Prostate gland (tissue), 2 donors: ENCODE data around the gene YIPF1. TPM values are rescaled to one million over a fixed set of nuclear protein-coding genes. Genes with fewer than 3 reads are reported as not detected.

Experiments
- DNase-seq: peaks from one replicate; pipeline ENCODE4 v3.0.0-alpha.2; 2019; ENCODE audit warnings: low spot score
- H3K27ac ChIP-seq, 2 donors: fragments of 200-600 bp; sonication (generic); 2 replicates each; pipeline ENCODE4 v1.5.1; 2017 to 2019
- H3K27me3 ChIP-seq: fragments of 200-600 bp; sonication (generic); replicated peaks from 2 replicates; pipeline ENCODE4 v1.5.1; 2019; ENCODE audit not compliant: insufficient read depth
- H3K36me3 ChIP-seq, 2 donors: fragments of 200-600 bp; sonication (generic); 1 replicate in 1 of 2; 2 replicates in 1 of 2; pipeline versions ENCODE4 v1.5.1 to v1.8.1; 2017 to 2019
- H3K4me1 ChIP-seq: fragments of 200-600 bp; sonication (generic); replicated peaks from 2 replicates; pipeline ENCODE4 v1.5.1; 2019
- H3K4me3 ChIP-seq, 2 donors: fragments of 200-600 bp; sonication (generic); 2 replicates each; pipeline ENCODE4 v1.5.1; 2017 to 2019
- H3K9me3 ChIP-seq: fragments of 200-600 bp; sonication (generic); 2 replicates; pipeline ENCODE4 v1.5.1; 2017
- POLR2A ChIP-seq: fragments of 450-650 bp; IDR thresholded peaks from one replicate; pipeline ENCODE4 v1.6.1; 2016; ENCODE audit warnings: antibody characterized with exemption, mild to moderate bottlenecking
- POLR2AphosphoS5 ChIP-seq: sonication (generic); formaldehyde crosslinking; IDR thresholded peaks from one replicate; pipeline ENCODE4 v1.6.1; 2017; ENCODE audit warnings: antibody characterized with exemption
- WGBS: methylation state at CpG from one replicate; pipeline ENCODE4 v1.1.5; 2018; 5-methylcytosine and 5-hydroxymethylcytosine counted together
- intact Hi-C: fragments of 100-400 bp; cut with DNase I; formaldehyde crosslinking; loops from one replicate; pipeline ENCODE4 v1.14.2; 2022
- total RNA-seq, 2 donors: library from RNA; depleted of rRNA; stranded (reverse); fragments of >200 nt; gene quantifications; one replicate each; pipeline ENCODE4 v1.1.0, GENCODE V29; 2016
- TF ChIP-seq, protein P1 (sequence below), 4 experiments: fragments of 200-600 bp in 2 of 4; fragments of 450-650 bp in 2 of 4; sonication (generic) in 2 of 4; IDR thresholded peaks; 1 replicate in 3 of 4; 2 replicates in 1 of 4; pipeline ENCODE4 v1.5.1; 2016 to 2019; ENCODE audit warnings: antibody characterized with exemption in 4 of 4, mild to moderate bottlenecking in 2 of 4, moderate library complexity in 2 of 4

The YIPF1 gene
- total RNA-seq, 2 donors from 2014 or later = 40.0 to 105 TPM

DNA sequence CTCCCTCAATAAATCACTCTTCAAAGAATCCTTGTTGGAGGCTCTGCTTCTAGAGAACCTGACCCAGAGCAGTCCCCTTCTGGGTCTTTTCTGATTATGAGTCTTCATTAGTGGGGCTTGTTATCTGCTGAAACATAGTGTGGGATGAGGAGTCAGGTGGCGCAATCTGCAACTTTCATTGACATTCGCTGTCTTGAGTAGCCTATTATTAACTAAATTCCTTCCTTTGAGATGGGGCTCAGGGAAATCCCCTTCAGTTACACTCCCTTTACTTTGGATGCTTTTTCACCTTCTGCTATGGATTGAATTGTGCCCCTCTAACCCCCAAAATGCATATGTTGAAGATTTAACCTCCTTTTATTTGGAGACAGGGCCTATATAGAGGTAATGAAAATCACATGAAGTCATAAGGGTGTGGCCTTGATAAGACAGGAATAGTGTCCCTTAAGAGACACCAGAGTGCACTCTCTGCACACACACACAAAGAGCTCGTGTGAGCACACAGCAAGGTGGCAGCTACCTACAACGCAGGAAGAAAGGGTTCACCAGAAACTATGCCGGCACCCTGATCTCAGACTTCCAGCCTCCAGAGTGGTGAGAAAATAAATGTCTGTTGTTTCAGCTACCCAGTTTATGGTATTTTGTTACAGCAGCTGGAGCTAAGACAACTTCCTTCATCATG is 23.9 kb upstream of the YIPF1 start:
- Histone ChIP-seq H3K27ac (no peak overlapping the region), H3K4me3 (no peak overlapping the region), H3K36me3 (no peaks in the 10 kb centered on the region), H3K4me1 (no peaks in the 10 kb centered on the region), H3K27me3 (no peaks in the 10 kb centered on the region), H3K9me3 (no peaks in the 10 kb centered on the region)
- no peak for DNase-seq
- 70% methylated on average over 5 of the region's 5 CpGs for WGBS
- TF ChIP-seq POLR2A (no peak), POLR2AphosphoS5 (no peak)
- TF ChIP-seq, protein P1, sequence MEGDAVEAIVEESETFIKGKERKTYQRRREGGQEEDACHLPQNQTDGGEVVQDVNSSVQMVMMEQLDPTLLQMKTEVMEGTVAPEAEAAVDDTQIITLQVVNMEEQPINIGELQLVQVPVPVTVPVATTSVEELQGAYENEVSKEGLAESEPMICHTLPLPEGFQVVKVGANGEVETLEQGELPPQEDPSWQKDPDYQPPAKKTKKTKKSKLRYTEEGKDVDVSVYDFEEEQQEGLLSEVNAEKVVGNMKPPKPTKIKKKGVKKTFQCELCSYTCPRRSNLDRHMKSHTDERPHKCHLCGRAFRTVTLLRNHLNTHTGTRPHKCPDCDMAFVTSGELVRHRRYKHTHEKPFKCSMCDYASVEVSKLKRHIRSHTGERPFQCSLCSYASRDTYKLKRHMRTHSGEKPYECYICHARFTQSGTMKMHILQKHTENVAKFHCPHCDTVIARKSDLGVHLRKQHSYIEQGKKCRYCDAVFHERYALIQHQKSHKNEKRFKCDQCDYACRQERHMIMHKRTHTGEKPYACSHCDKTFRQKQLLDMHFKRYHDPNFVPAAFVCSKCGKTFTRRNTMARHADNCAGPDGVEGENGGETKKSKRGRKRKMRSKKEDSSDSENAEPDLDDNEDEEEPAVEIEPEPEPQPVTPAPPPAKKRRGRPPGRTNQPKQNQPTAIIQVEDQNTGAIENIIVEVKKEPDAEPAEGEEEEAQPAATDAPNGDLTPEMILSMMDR (IDR thresholded peaks at IDR 0.05) = no peak
- intact Hi-C loops = no loop called here

DNA sequence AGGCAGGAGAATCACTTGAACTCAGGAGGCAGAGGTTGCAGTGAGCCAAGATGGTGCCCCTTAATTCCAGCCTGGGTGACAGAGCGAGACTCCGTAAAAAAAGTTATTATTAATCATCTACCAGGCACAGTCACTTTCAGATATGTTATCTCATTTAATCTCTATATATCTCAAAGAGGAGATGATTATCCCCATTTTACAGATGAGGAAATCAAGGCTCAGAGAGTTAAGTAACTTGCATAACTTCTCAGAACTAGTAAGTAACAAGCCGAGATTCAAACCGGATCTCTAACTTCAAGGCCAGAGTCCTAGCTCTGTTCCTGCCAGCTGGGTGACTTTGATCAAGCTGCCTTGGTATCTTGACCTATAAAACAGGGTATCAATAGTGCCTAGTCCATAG is 21.8 kb upstream of the YIPF1 start:
- H3K36me3 ChIP-seq = no peaks in the 10 kb centered on the region
- no peak for TF ChIP-seq POLR2AphosphoS5
- TF ChIP-seq POLR2A = no peak
- TF ChIP-seq, protein P1 (IDR thresholded peaks at IDR 0.05) = no peak
- H3K27ac ChIP-seq = no peak overlapping the region

DNA sequence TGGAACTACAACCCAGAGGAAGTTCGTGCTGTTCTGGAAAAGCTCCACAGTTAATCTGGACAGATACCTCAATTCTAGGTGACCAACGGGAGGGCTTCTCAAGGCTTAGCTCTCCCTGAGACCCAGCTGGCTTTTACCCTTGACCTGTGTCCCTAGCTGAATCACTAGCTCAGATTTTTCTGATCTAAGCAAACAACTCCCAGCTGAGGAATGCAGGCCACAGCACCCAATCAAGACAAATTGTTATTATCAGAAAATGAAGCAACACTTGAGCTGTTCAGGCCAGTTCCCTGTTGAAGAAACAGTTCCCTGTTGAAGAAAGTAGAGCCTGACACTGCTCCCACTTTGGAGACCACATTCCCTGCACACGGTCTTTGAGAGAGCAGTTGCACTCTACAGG is 20.3 kb upstream of the YIPF1 start:
- H3K27me3 ChIP-seq = no peaks in the 10 kb centered on the region
- no peak overlapping the region for H3K4me3 ChIP-seq
- no peaks in the 10 kb centered on the region for H3K4me1 ChIP-seq
- H3K9me3 ChIP-seq = no peaks in the 10 kb centered on the region
- intact Hi-C loops = no loop called here
- no peaks in the 10 kb centered on the region for H3K36me3 ChIP-seq
- H3K27ac ChIP-seq = no peak overlapping the region
- DNase-seq = no peak
- WGBS = 93% methylated on average over 3 of the region's 3 CpGs
- TF ChIP-seq POLR2A (no peak), POLR2AphosphoS5 (no peak)
- TF ChIP-seq, protein P1 (IDR thresholded peaks at IDR 0.05) = no peak

More for the DNA sequence above, 21.8 kb upstream of the YIPF1 start:
- no peaks in the 10 kb centered on the region for H3K9me3 ChIP-seq
- intact Hi-C loops = no loop called here
- DNase-seq = no peak
- H3K4me3 ChIP-seq = no peak overlapping the region
- H3K27me3 ChIP-seq = no peaks in the 10 kb centered on the region
- no peaks in the 10 kb centered on the region for H3K4me1 ChIP-seq
- 92% methylated on average over 4 of the region's 4 CpGs for WGBS

DNA sequence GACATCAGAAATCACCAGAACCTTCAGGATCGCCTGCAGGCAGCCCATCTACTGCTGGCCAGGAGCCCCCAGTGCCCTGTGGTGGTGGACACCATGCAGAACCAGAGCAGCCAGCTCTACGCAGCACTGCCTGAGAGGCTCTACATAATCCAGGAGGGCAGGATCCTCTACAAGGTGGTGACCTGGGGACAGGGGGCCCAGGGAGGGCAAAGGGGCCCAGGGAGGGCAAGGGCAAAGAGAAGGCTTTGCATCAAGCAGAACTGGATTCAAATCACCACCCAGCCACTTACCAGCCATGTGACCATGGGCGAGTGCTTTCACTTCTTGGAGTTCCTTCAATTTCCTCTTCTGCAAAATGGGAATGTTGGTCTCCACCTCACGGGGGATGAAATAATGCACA is 16.5 kb upstream of the YIPF1 start:
- H3K36me3 ChIP-seq = no peaks in the 10 kb centered on the region
- no peaks in the 10 kb centered on the region for H3K9me3 ChIP-seq
- no peak overlapping the region for H3K27ac ChIP-seq
- H3K4me1 ChIP-seq = no peaks in the 10 kb centered on the region
- DNase-seq = no peak
- 90% methylated on average over 4 of the region's 4 CpGs for WGBS
- intact Hi-C loops = no loop called here
- no peaks in the 10 kb centered on the region for H3K27me3 ChIP-seq
- H3K4me3 ChIP-seq = no peak overlapping the region
- TF ChIP-seq POLR2A = no peak
- TF ChIP-seq, protein P1 (IDR thresholded peaks at IDR 0.05) = no peak
- no peak for TF ChIP-seq POLR2AphosphoS5

DNA sequence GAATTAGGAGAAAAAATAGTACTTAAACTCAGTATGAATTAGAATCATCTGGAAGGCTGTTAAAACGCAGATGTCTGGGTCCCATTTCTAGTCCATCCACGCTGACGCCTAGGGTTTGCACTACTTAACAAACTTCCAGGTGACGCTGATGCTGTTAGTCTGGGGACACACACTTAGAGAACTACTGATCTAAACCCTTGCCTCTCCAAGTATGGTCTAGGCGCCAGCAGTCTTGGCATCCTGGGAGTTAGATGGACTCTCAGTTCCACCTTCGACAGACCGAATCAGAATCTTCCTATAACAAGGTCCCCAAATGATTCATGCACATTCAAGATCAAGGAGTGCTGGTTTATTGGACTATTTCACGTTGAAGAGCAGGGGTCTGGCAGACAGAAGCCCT is 15.9 kb upstream of the YIPF1 start:
- H3K4me1 ChIP-seq = no peaks in the 10 kb centered on the region
- H3K27ac ChIP-seq = no peak overlapping the region
- H3K9me3 ChIP-seq = no peaks in the 10 kb centered on the region
- no peak for DNase-seq
- H3K27me3 ChIP-seq = no peaks in the 10 kb centered on the region
- intact Hi-C loops = no loop called here
- H3K4me3 ChIP-seq = no peak overlapping the region
- WGBS = 94% methylated on average over 8 of the region's 8 CpGs
- no peaks in the 10 kb centered on the region for H3K36me3 ChIP-seq
- no peak for TF ChIP-seq POLR2AphosphoS5
- TF ChIP-seq, protein P1 (IDR thresholded peaks at IDR 0.05) = no peak
